PC-9 (cell line): ENCODE results near the gene TPM3. TPM values are rescaled to one million over a fixed set of nuclear protein-coding genes. Genes with fewer than 3 reads are reported as not detected.

Experiments used
- BruUV-seq: library from RNA; stranded (reverse); fragments of 400-500 nt; replicated peaks from 2 replicates; lab custom pipeline; 2021; lab: Mats Ljungman, UMichigan
- CTCF ChIA-PET: fragments of 300-600 bp; sonication (Branson Sonifier 250); formaldehyde crosslinking; loops from one replicate; lab custom pipeline; 2022; ENCODE audit warnings: antibody characterized with exemption; lab: Charles Lee
- POLR2A ChIA-PET: fragments of 300-600 bp; sonication (Branson Sonifier 250); formaldehyde crosslinking; loops from one replicate; lab custom pipeline; 2022; ENCODE audit warnings: antibody characterized with exemption; ENCODE audit not compliant: unreplicated experiment; lab: Charles Lee
- DNase-seq, 2 experiments: peaks; one replicate each; pipeline versions ENCODE4 v3.0.0 to v3.0.0-alpha.2; 2015 to 2022; ENCODE audit warnings: mixed read lengths in 1 of 2
- H2AFZ ChIP-seq: fragments of 200-600 bp; sonication (generic); 2 replicates; pipeline ENCODE4 v1.8.1; 2017; ENCODE audit warnings: antibody characterized with exemption
- H3F3A ChIP-seq: fragments of 200-600 bp; sonication (generic); 2 replicates; pipeline ENCODE4 v1.8.1; 2017; ENCODE audit warnings: antibody characterized with exemption, mild to moderate bottlenecking, low read depth; ENCODE audit not compliant: insufficient read depth
- H3K27ac ChIP-seq: fragments of 200-600 bp; sonication (generic); 2 replicates; pipeline ENCODE4 v1.6.1; 2016; ENCODE audit warnings: mixed run types
- H3K27me3 ChIP-seq: fragments of 200-600 bp; sonication (generic); 2 replicates; pipeline ENCODE4 v1.6.1; 2016; ENCODE audit warnings: low read depth, mixed run types; ENCODE audit not compliant: insufficient read depth
- H3K36me3 ChIP-seq: fragments of 200-600 bp; sonication (generic); 2 replicates; pipeline ENCODE4 v1.6.1; 2016; ENCODE audit warnings: low read depth, mixed run types
- H3K4me1 ChIP-seq: fragments of 200-600 bp; sonication (generic); replicated peaks from 2 replicates; pipeline ENCODE4 v1.6.1; 2016; ENCODE audit warnings: mixed run types; ENCODE audit not compliant: insufficient read depth
- H3K4me2 ChIP-seq: fragments of 200-600 bp; sonication (generic); 2 replicates; pipeline ENCODE4 v1.6.1; 2017; ENCODE audit warnings: mixed run types
- H3K4me3 ChIP-seq: fragments of 200-600 bp; sonication (generic); 2 replicates; pipeline ENCODE4 v1.6.1; 2016; ENCODE audit warnings: mixed run types
- H3K79me2 ChIP-seq: fragments of 200-600 bp; sonication (generic); 2 replicates; pipeline ENCODE4 v1.6.1; 2017; ENCODE audit warnings: low read depth, mixed run types
- H3K9me2 ChIP-seq: fragments of 200-600 bp; sonication (generic); 2 replicates; pipeline ENCODE4 v1.8.1; 2017; ENCODE audit warnings: mild to moderate bottlenecking; ENCODE audit not compliant: insufficient read depth
- H3K9me3 ChIP-seq: fragments of 200-600 bp; sonication (generic); 2 replicates; pipeline ENCODE4 v1.8.1; 2016; ENCODE audit warnings: low read depth; ENCODE audit not compliant: insufficient read depth
- H4K20me1 ChIP-seq: fragments of 200-600 bp; sonication (generic); 2 replicates; pipeline ENCODE4 v1.8.1; 2017; ENCODE audit not compliant: insufficient read depth
- CTCF ChIP-seq: fragments of 200-600 bp; sonication (generic); conservative IDR thresholded peaks from 2 replicates; pipeline ENCODE4 v1.6.1; 2017; ENCODE audit warnings: mixed run types, antibody characterized with exemption, mild to moderate bottlenecking, moderate library complexity
- EZH2 ChIP-seq: fragments of 200-600 bp; sonication (generic); IDR thresholded peaks from 2 replicates; pipeline ENCODE4 v1.8.0; 2017; ENCODE audit warnings: antibody characterized with exemption, low read depth
- intact Hi-C: fragments of 100-400 bp; cut with micrococcal nuclease; formaldehyde crosslinking; loops from one replicate; pipeline ENCODE4 v1.10.0; 2022; ENCODE audit not compliant: unreplicated experiment
- microRNA-seq: library from miRNA; unstranded; fragments of <30 nt; microRNA quantifications from one replicate; pipeline ENCODE4 v1.2.0, GENCODE V29; 2021; ENCODE audit warnings: borderline number of aligned reads, borderline replicate concordance
- total RNA-seq: library from RNA; stranded (reverse); gene quantifications from 2 replicates; pipeline ENCODE4 v1.2.3, GENCODE V29; 2021

Gene TPM3
- total RNA-seq, 1 experiment from 2014 or later: 491 TPM

- H4K20me1 ChIP-seq: no peaks in the 10 kb centered on the region
- H3K9me3 ChIP-seq: no peaks in the 10 kb centered on the region
- H3K79me2 ChIP-seq: no peaks in the 10 kb centered on the region
- H3F3A ChIP-seq: no peaks in the 10 kb centered on the region; the same call in 1 of the 2 replicates
- DNase-seq: no peak
- H3K4me3 ChIP-seq: no peak overlapping the region
- intact Hi-C loops: no loop called here
- ChIA-PET POLR2A (no interaction called here), CTCF (no interaction called here)
- H3K4me1 ChIP-seq: no peaks in the 10 kb centered on the region
- H3K27ac ChIP-seq: no peak overlapping the region
- H2AFZ ChIP-seq: no peak overlapping the region
- H3K4me2 ChIP-seq: no peak overlapping the region
- H3K27me3 ChIP-seq: no peaks in the 10 kb centered on the region
- H3K36me3 ChIP-seq: no peaks in the 10 kb centered on the region
- peak; percentile 46; the same call in 1 of the 2 replicates for TF ChIP-seq CTCF
- TF ChIP-seq EZH2: no peak
- no peaks in the 10 kb centered on the region for H3K9me2 ChIP-seq
- BruUV-seq: no TSS peak
Observed at GRCh38 chr1:154117642-154118041, 74.3 kb downstream of the TPM3 start.

- Histone ChIP-seq H3K4me2 (no peak overlapping the region), H3K27me3 (no peaks in the 10 kb centered on the region), H3F3A (no peaks in the 10 kb centered on the region; the same call in 1 of the 2 replicates), H3K4me3 (no peak overlapping the region), H3K27ac (no peak overlapping the region), H2AFZ (no peak overlapping the region), H3K79me2 (no peaks in the 10 kb centered on the region), H3K9me3 (no peaks in the 10 kb centered on the region), H3K36me3 (no peaks in the 10 kb centered on the region), H4K20me1 (no peaks in the 10 kb centered on the region), H3K9me2 (no peaks in the 10 kb centered on the region), H3K4me1 (no peaks in the 10 kb centered on the region)
- no peak for TF ChIP-seq EZH2
- no peak for TF ChIP-seq CTCF
- CTCF ChIA-PET: interaction anchor here (0.6 kb wide), 1 partner anchor 255 kb away, joined by 4 read pairs; no protein-coding TSS in a partner anchor
- intact Hi-C loops: no loop called here
- POLR2A ChIA-PET: no interaction called here
- BruUV-seq: no TSS peak
- DNase-seq: no peak
Observed at GRCh38 chr1:154115180-154115579, 76.7 kb downstream of the TPM3 start.

Small RNA genes lying within 50 kb of the gene (microRNA-seq; reads per million reads assigned to microRNA genes)
- 9.4 reads per million, percentile 16 among the genes with 10 or more reads in this experiment for gene MIR190B

Other genes starting within 250 kb of the TPM3 start
- 41.3 and 52.7 TPM in 2 replicates for gene DENND4B, start 245.4 kb downstream of the TPM3 start, total RNA-seq
- gene CRTC2, start 233.5 kb downstream of the TPM3 start, total RNA-seq: 44.5 and 63.6 TPM in 2 replicates
- gene SLC39A1, start 228.6 kb downstream of the TPM3 start, total RNA-seq: 141 and 164 TPM in 2 replicates
- 23.4 and 25.9 TPM in 2 replicates for gene CREB3L4, start 224.2 kb downstream of the TPM3 start, total RNA-seq
- 106 and 108 TPM in 2 replicates for gene JTB, start 214.4 kb downstream of the TPM3 start, total RNA-seq
- gene RAB13, start 205.8 kb downstream of the TPM3 start, total RNA-seq: 69.9 and 73.6 TPM in 2 replicates
- 898 and 1,409 TPM in 2 replicates for gene RPS27, start 201.3 kb downstream of the TPM3 start, total RNA-seq
- gene NUP210L, start 37.0 kb downstream of the TPM3 start, total RNA-seq: not detected in 2 replicates
- gene CFAP141, start 14.2 kb upstream of the TPM3 start, total RNA-seq: not detected in 2 replicates
- gene UBAP2L, start 28.9 kb upstream of the TPM3 start, total RNA-seq: 101 and 157 TPM in 2 replicates
- gene HAX1, start 80.5 kb upstream of the TPM3 start, total RNA-seq: 89.7 and 92.3 TPM in 2 replicates
- not detected in 2 replicates for gene AQP10, start 129.0 kb upstream of the TPM3 start, total RNA-seq
- 0.07 and 1.4 TPM in 2 replicates for gene ATP8B2, start 133.4 kb upstream of the TPM3 start, total RNA-seq
- gene IL6R, start 213.2 kb upstream of the TPM3 start, total RNA-seq: 1.5 and 3.2 TPM in 2 replicates